Right ventricle myocardium superior (tissue), 1 donor: ENCODE results near the gene ITFG1. TPM values are rescaled to one million over a fixed set of nuclear protein-coding genes. Genes with fewer than 3 reads are reported as not detected.
"Not testable (repeated sequence)": the region's sequence is repeated elsewhere in the genome, so short reads cannot be mapped to it uniquely, and the experiment has no call there.

Experiments used
- ATAC-seq: fragments of 200-7000 bp; cut with Tn5 transposase; one replicate; pipeline ENCODE4 v1.9.1; 2020; ENCODE audit warnings: mild to moderate bottlenecking; ENCODE audit not compliant: poor library complexity
- DNase-seq: peaks from one replicate; pipeline ENCODE4 v3.0.0-alpha.2; 2020
- intact Hi-C: fragments of 100-400 bp; cut with DNase I; formaldehyde crosslinking; loops from one replicate; pipeline ENCODE4 v1.11.2; 2022
- total RNA-seq: library from RNA; stranded (reverse); fragmentation: NEBNext Ultra II Directional; extraction: Animal tissue kit (Norgen Biotek cat#: 25700); gene quantifications from one replicate; pipeline ENCODE4 v1.2.1, GENCODE V29; 2021
- donor health status: DM: no; HTN: yes; CAD: no; lungs with severe emphysema.

ITFG1 gene
- total RNA-seq, 1 donor from 2014 or later, result 54.1 TPM

DNA sequence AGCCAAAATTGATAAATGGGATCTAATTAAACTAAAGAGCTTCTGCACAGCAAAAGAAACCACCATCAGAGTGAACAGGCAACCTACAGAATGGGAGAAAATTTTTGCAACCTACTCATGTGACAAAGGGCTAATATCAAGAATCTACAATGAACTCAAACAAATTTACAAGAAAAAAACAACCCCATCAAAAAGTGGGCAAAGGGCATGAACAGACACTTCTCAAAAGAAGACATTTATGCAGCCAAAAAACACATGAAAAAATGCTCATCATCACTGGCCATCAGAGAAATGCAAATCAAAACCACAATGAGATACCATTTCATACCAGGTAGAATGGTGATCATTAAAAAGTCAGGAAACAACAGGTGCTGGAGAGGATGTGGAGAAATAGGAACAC, 18.0 kb downstream of the ITFG1 start:
- DNase-seq, ATAC-seq, intact Hi-C loops: not testable (repeated sequence)

- ATAC-seq, DNase-seq, intact Hi-C loops: not testable (repeated sequence)
These were observed 20.8 kb downstream of the ITFG1 start for GRCh38 chr16:47440066-47440465.

DNA sequence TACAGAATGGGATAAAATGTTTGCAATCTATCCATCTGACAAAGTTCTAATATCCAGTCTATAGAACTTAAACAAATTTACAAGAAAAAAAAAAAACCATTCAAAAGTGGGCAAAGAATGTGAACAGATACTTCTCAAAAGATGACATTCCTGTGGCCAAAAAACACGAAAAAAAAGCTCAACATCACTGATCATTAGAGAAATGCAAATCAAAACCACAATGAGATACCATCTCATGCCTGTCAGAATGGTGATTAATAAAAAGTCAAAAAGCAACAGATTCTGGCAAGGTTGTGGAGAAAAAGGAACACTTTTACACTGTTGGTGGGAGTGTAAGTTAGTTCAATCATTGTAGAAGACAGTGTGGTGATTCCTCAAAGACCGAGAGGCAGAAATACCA, 26.6 kb downstream of the ITFG1 start:
- ATAC-seq, intact Hi-C loops, DNase-seq: not testable (repeated sequence)

DNA sequence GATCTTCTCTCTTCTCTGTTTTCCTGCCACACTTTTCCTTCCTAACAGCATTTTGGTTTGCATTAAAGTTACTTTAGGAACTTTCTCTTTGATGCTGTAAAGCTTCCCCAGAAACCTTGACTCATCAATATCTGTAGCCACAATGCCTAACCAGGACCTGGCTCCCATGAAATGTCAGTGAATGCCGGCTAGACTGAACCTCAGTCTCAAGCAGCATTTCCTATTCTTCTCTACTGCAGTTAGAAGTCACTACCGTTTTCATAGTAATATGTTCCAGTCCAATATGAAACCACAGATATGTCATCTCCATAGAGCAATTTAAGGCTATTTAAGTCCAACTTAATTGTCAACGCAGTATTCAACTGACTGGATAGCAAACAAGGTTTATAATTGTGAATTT, 28.9 kb downstream of the ITFG1 start:
- intact Hi-C loops, result no loop called here

DNA sequence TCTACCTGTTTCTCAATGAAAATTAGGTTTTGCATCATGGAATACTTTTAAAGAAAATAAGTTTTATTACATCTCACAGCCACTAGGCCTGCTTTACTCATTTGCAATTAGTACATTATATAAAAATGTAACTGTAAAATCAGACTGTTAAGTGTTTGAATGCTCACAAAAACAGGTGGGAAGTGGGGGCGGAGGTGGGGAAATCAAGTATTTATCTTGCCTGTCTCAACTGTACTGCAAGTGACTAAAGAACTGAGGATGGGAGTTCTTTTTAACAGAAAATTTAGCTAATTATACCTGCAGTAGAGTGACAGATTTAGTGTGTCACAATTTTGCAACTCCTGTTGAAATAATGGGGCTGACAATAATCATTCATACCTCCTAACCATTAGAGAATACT, 34.1 kb downstream of the ITFG1 start:
- intact Hi-C loops, result no loop called here
- DNase-seq (no peak), ATAC-seq (no peak)

More for the DNA sequence above, 28.9 kb downstream of the ITFG1 start:
- ATAC-seq, result no peak
- DNase-seq, result no peak

- ATAC-seq (no peak), DNase-seq (no peak)
- intact Hi-C loops, result no loop called here
These were observed 36.0 kb downstream of the ITFG1 start for GRCh38 chr16:47424846-47425245.

- ATAC-seq, result no peak
- intact Hi-C loops, result no loop called here
- DNase-seq, result no peak
These were observed 44.0 kb downstream of the ITFG1 start for GRCh38 chr16:47416869-47417268.

DNA sequence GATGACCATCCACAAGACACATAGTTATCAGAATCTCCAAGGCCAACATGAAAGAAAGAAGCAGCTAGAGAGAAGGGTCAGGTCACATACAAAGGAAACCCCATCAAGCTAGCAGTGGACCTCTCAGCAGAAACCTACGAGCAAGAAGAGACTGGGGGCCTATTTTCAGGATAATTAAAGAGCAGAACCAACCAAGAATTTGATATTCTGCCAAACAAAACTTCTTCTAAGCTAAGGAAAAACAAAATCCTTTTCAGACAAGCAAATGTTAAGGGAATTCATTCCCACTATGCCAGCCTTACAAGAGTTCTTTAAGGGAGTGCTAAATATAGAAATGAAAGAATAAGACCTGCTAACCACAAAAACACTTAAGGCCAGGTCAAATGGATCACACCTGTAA, 47.8 kb downstream of the ITFG1 start:
- no peak for DNase-seq
- intact Hi-C loops, result no loop called here
- ATAC-seq, result no peak

- DNase-seq (no peak), ATAC-seq (no peak)
- intact Hi-C loops, result no loop called here
These were observed 52.4 kb downstream of the ITFG1 start for GRCh38 chr16:47408491-47408890.

- no peak for ATAC-seq
- DNase-seq, result no peak
- intact Hi-C loops, result no loop called here
These were observed 64.9 kb downstream of the ITFG1 start for GRCh38 chr16:47395733-47396498.

DNA sequence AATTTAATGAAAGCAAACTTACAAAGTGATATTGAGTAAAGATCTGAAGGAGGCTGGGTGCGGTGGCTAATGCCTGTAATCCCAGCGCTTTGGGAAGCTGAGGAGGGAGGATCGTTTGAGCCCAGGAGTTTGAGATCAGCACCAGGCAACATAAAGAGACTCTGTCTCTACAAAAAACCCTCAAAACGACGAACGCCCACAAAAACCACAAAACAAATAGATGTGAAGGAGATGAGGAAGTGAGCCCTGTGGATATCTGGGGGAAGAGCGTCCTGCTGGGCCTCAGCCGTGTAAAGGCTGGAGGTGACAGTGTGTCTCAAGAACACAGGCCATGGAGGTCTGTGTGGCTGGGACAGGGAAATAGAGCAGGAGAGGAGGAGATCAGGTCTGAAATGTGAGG, 68.8 kb downstream of the ITFG1 start:
- intact Hi-C loops, result no loop called here
- DNase-seq (no peak), ATAC-seq (no peak)

GRCh38 chr16:47388705-47389104, 72.2 kb downstream of the ITFG1 start:
- intact Hi-C loops, result no loop called here
- ATAC-seq (no peak), DNase-seq (no peak)

- ATAC-seq (no peak), DNase-seq (no peak)
- intact Hi-C loops, result no loop called here
These were observed 73.7 kb downstream of the ITFG1 start for GRCh38 chr16:47387026-47387734.

DNA sequence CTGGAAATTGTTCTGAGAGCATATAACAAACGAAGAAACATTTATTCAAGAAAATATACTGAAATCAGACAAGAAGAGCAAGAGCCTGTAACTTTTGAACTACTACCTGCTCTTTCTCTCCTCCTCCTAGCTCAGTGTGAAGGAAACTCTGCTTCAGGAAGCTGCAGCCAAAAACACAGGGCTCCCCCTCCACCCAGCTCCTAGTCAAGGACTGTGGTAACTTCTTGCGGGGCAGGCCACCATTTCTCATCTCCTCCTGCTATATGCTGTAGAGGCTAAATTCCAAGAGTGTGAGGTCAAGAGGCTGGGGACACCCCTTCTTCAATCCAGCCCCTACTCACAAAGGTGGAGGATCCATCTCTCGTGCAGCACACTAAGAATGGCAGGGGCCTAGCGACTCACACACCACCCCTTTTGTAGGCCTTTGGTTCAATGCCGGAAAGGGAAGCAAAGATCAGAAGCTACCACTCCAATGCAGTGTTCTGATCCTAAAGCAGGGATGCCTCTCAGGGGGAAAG, 74.6 kb downstream of the ITFG1 start:
- intact Hi-C loops, result no loop called here
- DNase-seq, result no peak
- no peak for ATAC-seq

DNA sequence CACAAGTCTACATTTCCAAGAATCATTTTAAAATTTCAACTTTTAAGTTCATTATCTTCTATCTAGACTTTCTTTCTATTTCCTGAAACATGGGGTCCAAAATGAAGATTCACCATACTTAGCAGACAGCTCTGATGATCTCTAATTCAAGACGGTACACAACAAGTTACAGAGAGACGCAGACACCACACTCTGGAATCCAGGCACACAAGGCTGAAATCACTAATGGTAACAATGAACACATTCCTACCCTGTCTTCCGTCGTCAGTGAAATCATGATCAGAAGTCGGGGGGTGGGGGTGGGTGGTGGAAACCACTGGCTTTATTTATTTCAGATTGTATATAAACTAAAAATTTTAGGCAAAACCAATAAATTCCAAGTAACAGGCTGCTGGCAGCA, 78.5 kb downstream of the ITFG1 start:
- intact Hi-C loops, result no loop called here
- ATAC-seq (no peak), DNase-seq (no peak)

- intact Hi-C loops, result no loop called here
- DNase-seq (no peak), ATAC-seq (no peak)
These were observed 83.7 kb downstream of the ITFG1 start for GRCh38 chr16:47377154-47377553.

- intact Hi-C loops, result no loop called here
- DNase-seq (no peak), ATAC-seq (no peak)
These were observed 85.4 kb downstream of the ITFG1 start for GRCh38 chr16:47375423-47375822.

DNA sequence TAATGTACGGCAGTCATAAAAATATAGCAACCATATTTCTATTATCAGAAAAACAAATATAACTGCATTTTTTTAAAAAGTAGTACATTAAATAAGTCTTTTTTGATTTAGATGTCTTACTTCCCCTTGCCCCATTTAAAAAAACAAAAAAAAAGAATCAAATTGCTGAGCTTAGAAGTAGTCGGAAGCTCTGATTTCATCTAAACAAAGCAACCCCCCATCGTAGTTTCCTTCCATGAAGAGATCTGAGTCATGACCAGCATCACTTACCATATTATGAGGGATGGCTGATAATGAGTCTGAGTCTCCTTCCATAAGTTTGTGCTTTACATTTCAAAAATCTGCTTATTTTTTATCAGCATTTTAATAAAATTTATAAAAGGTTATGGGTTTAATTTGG, 86.2 kb downstream of the ITFG1 start:
- no peak for ATAC-seq
- no peak for DNase-seq
- intact Hi-C loops, result no loop called here

DNA sequence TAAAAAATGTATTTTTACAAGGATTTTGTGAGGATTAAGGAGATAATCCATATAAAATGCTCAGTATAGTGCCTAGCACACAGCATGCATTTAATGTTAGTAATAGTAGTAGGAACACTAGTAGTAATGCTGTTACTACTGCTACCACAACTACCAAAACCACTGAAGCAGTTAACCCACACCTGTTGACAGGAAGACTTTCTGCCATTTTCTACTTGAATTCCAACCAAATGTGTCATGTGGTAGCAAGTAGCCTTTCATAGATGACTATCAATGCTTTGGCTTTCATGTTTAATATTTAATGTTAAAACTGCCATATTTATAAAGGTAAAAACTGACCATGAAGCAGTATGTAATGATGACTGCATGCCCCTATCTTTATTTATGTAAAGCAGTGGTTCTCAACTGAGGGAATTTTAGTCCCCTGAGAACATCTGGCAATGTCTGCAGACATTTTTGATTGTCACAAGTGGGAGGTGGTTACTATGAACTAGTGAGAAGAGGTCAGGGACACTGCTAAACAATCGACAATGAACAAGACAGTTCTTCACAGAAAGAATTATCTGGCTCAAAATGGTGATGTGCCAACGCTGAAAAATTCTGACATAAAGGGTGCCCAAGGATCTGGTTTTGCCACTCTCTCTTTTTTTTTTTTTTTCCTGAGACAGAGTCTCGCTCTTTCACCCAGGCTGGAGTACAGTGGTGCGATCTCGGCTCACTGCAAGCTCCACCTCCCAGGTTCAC, 89.4 kb downstream of the ITFG1 start:
- intact Hi-C loops, result no loop called here
- DNase-seq (no peak), ATAC-seq (no peak)
